Right hindlimb (tissue), 1 donor: ENCODE data around the gene CHIA.

Experiments used
- DNase-seq: peaks from one replicate; pipeline ENCODE4 v3.0.0-alpha.2; 2018

CHIA gene

GRCh38 chr1:111290630-111291029 is at the start of gene CHIA:
CHIA (plus strand) TSS chr1:111290851; CDS start chr1:111310468, 19,617 bp downstream.
- DNase-seq: no peak

- no peak for DNase-seq
Observed at GRCh38 chr1:111241797-111242196, 48.9 kb upstream of the CHIA start.

- no peak for DNase-seq
Observed at GRCh38 chr1:111242805-111243523, 47.7 kb upstream of the CHIA start.

- DNase-seq: no peak
Observed at GRCh38 chr1:111247125-111247838, 43.4 kb upstream of the CHIA start.

GRCh38 chr1:111249960-111250359 is 40.7 kb upstream of the CHIA start:
- DNase-seq: no peak

GRCh38 chr1:111251570-111251969 is 39.1 kb upstream of the CHIA start:
- no peak for DNase-seq

GRCh38 chr1:111252786-111253185 is 37.9 kb upstream of the CHIA start:
- no peak for DNase-seq

- no peak for DNase-seq
Observed at GRCh38 chr1:111253876-111254275, 36.8 kb upstream of the CHIA start.

- DNase-seq: no peak
Observed at GRCh38 chr1:111256988-111257658, 33.5 kb upstream of the CHIA start.

GRCh38 chr1:111267801-111268508 is 22.7 kb upstream of the CHIA start:
- DNase-seq: no peak

- no peak for DNase-seq
Observed at GRCh38 chr1:111269825-111270406, 20.7 kb upstream of the CHIA start.

GRCh38 chr1:111270771-111271463 is 19.7 kb upstream of the CHIA start:
- no peak for DNase-seq

- DNase-seq: no peak
Observed at GRCh38 chr1:111271464-111271801, 19.2 kb upstream of the CHIA start.

GRCh38 chr1:111272081-111272480 is 18.6 kb upstream of the CHIA start:
- no peak for DNase-seq

- no peak for DNase-seq
Observed at GRCh38 chr1:111274653-111275052, 16.0 kb upstream of the CHIA start.

GRCh38 chr1:111275079-111275478 is 15.6 kb upstream of the CHIA start:
- peak; percentile 24 for DNase-seq

- no peak for DNase-seq
Observed at GRCh38 chr1:111275780-111276433, 14.7 kb upstream of the CHIA start.

- DNase-seq: no peak
Observed at GRCh38 chr1:111279144-111279543, 11.5 kb upstream of the CHIA start.

GRCh38 chr1:111280267-111280666 is 10.4 kb upstream of the CHIA start:
- DNase-seq: no peak

- DNase-seq: no peak
Observed at GRCh38 chr1:111281411-111281810, 9.2 kb upstream of the CHIA start.

GRCh38 chr1:111283838-111284237 is 6.8 kb upstream of the CHIA start:
- no peak for DNase-seq

- DNase-seq: no peak
Observed at GRCh38 chr1:111285879-111286278, 4.8 kb upstream of the CHIA start.
